Left ventricle myocardium inferior (tissue), 1 donor: ENCODE measurements around the gene C6orf15. TPM values are rescaled to one million over a fixed set of nuclear protein-coding genes. Genes with fewer than 3 reads are reported as not detected.

Experiments
- DNase-seq: peaks from one replicate; pipeline ENCODE4 v3.0.0-alpha.2; 2020
- H3K27ac ChIP-seq: fragments of 200-600 bp; replicated peaks from 2 replicates; pipeline ENCODE4 v1.8.0; 2021
- H3K27me3 ChIP-seq: fragments of 200-600 bp; 2 replicates; pipeline ENCODE4 v1.8.0; 2021; ENCODE audit warnings: low read depth
- H3K36me3 ChIP-seq: fragments of 200-600 bp; 2 replicates; pipeline ENCODE4 v1.8.0; 2021
- H3K4me1 ChIP-seq: fragments of 200-600 bp; 2 replicates; pipeline ENCODE4 v1.8.0; 2021
- H3K4me3 ChIP-seq: fragments of 200-600 bp; 2 replicates; pipeline ENCODE4 v1.8.0; 2021; ENCODE audit warnings: mild to moderate bottlenecking, moderate library complexity
- H3K9me3 ChIP-seq: fragments of 200-600 bp; replicated peaks from 2 replicates; pipeline ENCODE4 v1.8.0; 2021
- CTCF ChIP-seq: fragments of 200-600 bp; IDR thresholded peaks from 2 replicates; pipeline ENCODE4 v1.8.0; 2021; ENCODE audit warnings: antibody characterized with exemption, mild to moderate bottlenecking, borderline replicate concordance
- intact Hi-C: fragments of 100-400 bp; cut with micrococcal nuclease; formaldehyde crosslinking; loops from one replicate; pipeline ENCODE4 v1.11.0; 2022
- total RNA-seq: library from RNA; stranded (reverse); fragmentation: NEBNext Ultra II Directional; extraction: Animal tissue kit (Norgen Biotek cat#: 25700); gene quantifications from one replicate; pipeline ENCODE4 v1.2.1, GENCODE V29; 2021
- donor health status: DM: no; HTN: yes; CAD: no; lungs with severe emphysema.

C6orf15 gene
- total RNA-seq, 1 donor from 2014 or later: not detected

- peaks cover 10% of the 10 kb centered on the region for H3K36me3 ChIP-seq
- no peaks in the 10 kb centered on the region for H3K9me3 ChIP-seq
- DNase-seq: no peak
- no peak overlapping the region for H3K27ac ChIP-seq
- no peak overlapping the region for H3K4me3 ChIP-seq
- peaks cover 49% of the 10 kb centered on the region for H3K4me1 ChIP-seq
- H3K27me3 ChIP-seq: no peaks in the 10 kb centered on the region
- intact Hi-C loops: no loop called here
- no peak for TF ChIP-seq CTCF
Measured at GRCh38 chr6:31140643-31141042, 28.3 kb upstream of the C6orf15 start.

DNA sequence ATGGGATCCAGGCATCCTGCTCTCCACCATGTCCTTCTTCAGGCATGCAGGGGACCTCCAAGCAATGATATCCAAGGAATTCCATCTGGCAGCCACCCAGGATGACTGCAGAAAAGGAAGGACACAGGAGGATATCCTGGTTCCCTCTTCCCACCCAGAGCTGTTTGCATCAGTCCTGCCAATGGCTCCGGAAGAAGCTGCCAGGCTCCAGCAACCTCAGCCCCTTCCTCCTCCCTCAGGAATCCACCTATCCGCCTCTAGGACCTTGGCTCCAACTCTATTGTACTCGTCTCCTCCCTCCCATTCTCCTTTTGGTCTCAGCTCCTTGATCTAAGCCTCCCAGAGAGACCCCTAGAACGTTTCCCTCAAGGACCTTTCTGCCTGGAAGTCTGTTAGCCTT, 27.2 kb upstream of the C6orf15 start:
- Histone ChIP-seq H3K4me3 (no peak overlapping the region), H3K4me1 (peaks cover 49% of the 10 kb centered on the region), H3K27me3 (no peaks in the 10 kb centered on the region), H3K36me3 (peaks cover 6% of the 10 kb centered on the region), H3K27ac (peak overlapping the region; percentile 27), H3K9me3 (no peaks in the 10 kb centered on the region)
- intact Hi-C loops: loop anchor here (5.0 kb wide), 2 partner anchors 53 to 228 kb away; no protein-coding TSS in a partner anchor
- no peak for TF ChIP-seq CTCF
- no peak for DNase-seq

- Histone ChIP-seq H3K36me3 (no peaks in the 10 kb centered on the region), H3K27ac (peak within 1 kb of the TSS; percentile 27), H3K4me3 (peak within 1 kb of the TSS; percentile 50), H3K9me3 (no peaks in the 10 kb centered on the region), H3K27me3 (no peaks in the 10 kb centered on the region), H3K4me1 (peaks cover 46% of the 10 kb centered on the region)
- no peak for DNase-seq
- TF ChIP-seq CTCF: no peak
- intact Hi-C loops: loop anchor here (5.0 kb wide), 2 partner anchors 53 to 228 kb away; no protein-coding TSS in a partner anchor
Measured at GRCh38 chr6:31138982-31139381, 26.6 kb upstream of the C6orf15 start, which contains the start of gene PSORS1C2. Gene PSORS1C2, minus strand, starts transcription at chr6:31139066. Its CDS starts 40 bp downstream, at chr6:31139026.

GRCh38 chr6:31135710-31136109, 23.3 kb upstream of the C6orf15 start:
- H3K27me3 ChIP-seq: no peaks in the 10 kb centered on the region
- DNase-seq: no peak
- intact Hi-C loops: loop anchor here (5.0 kb wide), 2 partner anchors 57 to 232 kb away; no protein-coding TSS in a partner anchor
- H3K4me1 ChIP-seq: peaks cover 21% of the 10 kb centered on the region
- no peak overlapping the region for H3K27ac ChIP-seq
- TF ChIP-seq CTCF: no peak
- no peaks in the 10 kb centered on the region for H3K36me3 ChIP-seq
- no peaks in the 10 kb centered on the region for H3K9me3 ChIP-seq
- no peak overlapping the region for H3K4me3 ChIP-seq

DNA sequence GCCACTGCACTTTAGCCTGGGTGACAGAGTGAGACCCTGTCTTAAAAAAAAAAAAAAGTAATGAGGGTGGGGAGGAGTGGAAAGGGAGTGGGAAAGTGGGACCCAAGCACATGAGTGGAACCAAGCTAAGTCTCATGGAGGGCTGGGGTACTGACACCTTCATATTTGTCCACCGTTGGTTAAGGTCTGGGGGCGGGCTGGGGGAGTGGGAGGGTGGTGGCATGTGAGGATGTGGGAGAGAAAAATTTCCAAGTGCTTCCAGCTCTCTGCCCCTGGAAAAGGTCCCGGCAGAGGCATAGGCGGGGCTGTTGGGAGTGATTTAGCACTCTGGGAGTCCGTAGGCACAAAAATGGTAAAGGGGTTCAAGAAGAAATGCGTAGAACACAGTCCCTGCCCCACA, 20.4 kb upstream of the C6orf15 start:
- Histone ChIP-seq H3K4me3 (no peak overlapping the region), H3K27me3 (no peaks in the 10 kb centered on the region), H3K9me3 (no peaks in the 10 kb centered on the region), H3K4me1 (peaks cover 5% of the 10 kb centered on the region), H3K36me3 (no peaks in the 10 kb centered on the region), H3K27ac (no peak overlapping the region)
- no peak for TF ChIP-seq CTCF
- no peak for DNase-seq
- intact Hi-C loops: no loop called here
